Measurements from ENCODE around the gene SLC34A3.

SLC34A3 gene

DNA sequence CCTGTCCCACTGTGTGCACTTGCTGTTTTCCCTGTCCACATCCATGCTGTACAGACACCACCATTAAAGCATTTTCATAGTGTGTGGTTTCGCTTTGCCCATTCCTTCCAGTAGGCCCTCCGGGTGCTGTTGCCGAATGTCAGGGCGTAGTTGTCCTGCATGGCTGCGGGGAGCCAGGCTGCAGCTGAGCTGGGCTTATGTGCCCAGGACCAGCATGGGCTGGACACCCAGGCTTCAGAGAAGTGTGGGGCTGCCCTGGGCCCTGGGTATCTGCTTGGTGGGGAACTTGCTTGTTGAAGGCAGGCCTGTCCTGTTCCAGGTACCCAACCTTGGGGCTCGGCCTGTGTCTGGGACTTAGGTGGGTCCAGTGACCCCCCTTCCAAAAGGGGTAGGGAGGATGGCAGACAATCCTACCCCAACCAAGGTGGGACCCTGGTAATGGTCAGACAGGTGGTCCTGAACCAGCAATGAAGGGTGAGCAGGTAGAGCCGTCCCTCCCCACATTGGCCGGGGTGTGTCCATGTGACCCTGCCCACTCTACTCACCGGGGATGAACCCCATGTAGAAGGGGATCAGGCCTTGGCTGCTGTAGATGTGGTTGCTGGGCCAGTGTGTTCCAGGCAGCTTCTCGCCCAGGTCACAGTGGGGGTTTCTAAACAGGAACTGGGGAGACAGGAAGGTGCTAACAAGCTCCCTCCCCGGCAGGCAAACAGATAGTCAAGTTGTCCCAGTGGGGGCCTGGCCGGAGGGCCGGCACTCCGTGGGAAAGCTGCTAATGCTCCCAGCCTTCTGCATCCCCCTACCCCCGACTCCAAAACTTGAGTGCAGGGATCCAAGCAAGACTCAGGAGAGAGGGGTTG is 13.2 kb downstream of the SLC34A3 start:
- no peak overlapping the region for H2BK5ac ChIP-seq (ENCODE audit: low read depth, low read length, poor library complexity)
- H3K18ac ChIP-seq (ENCODE audit: low read length): no peak overlapping the region
- no peak overlapping the region for H4K12ac ChIP-seq (ENCODE audit: low read depth, low read length)
- no peak overlapping the region for H3K4me2 ChIP-seq (ENCODE audit: low read length)
- H3K14ac ChIP-seq (ENCODE audit: low read length): no peak overlapping the region
- no peak overlapping the region for H3K27ac ChIP-seq (ENCODE audit: low read depth, low read length)
- no peak overlapping the region for H4K8ac ChIP-seq (ENCODE audit: low read depth, low read length)
- H2AFZ ChIP-seq (ENCODE audit: insufficient read depth, low read length, poor library complexity): no peak overlapping the region
- no peak overlapping the region for H2BK12ac ChIP-seq (ENCODE audit: low read length)
- H3K27me3 ChIP-seq (ENCODE audit: insufficient read depth, low read length): no peaks in the 10 kb centered on the region
- peak overlapping the region; percentile 42 for H3K4me3 ChIP-seq (ENCODE audit: low read depth, low read length)
- peaks cover 12 to 19% of the 10 kb centered on the region in 2 experiments for H3K4me1 ChIP-seq (ENCODE audit: control insufficient read depth in 1 of 2, insufficient read depth in 2 of 2, low read length in 2 of 2)
- no peak overlapping the region for H3K9ac ChIP-seq (ENCODE audit: low read length)
- H3K4ac ChIP-seq (ENCODE audit: low read depth, low read length): no peak overlapping the region
- H2AK5ac ChIP-seq (ENCODE audit: low read length): no peak overlapping the region
- H3K79me2 ChIP-seq (ENCODE audit: control insufficient read depth, insufficient read depth, low read length, poor library complexity): peaks cover 14% of the 10 kb centered on the region
- H3K79me1 ChIP-seq (ENCODE audit: low read length): peaks cover 8% of the 10 kb centered on the region
- WGBS (ENCODE audit: extremely low coverage, insufficient coverage, insufficient read length): no CpG with 5 or more reads among the region's 15 CpGs
- H3K36me3 ChIP-seq (ENCODE audit: control insufficient read depth in 1 of 2, insufficient read depth in 2 of 2, low read length in 2 of 2): peaks cover 22 to 24% of the 10 kb centered on the region in 2 experiments
- H2BK120ac ChIP-seq (ENCODE audit: insufficient read depth, low read length, poor library complexity): no peak overlapping the region
- H4K91ac ChIP-seq (ENCODE audit: low read depth, low read length): no peak overlapping the region
- DNase-seq: peak; percentile 50 to 57
- no peak overlapping the region for H3K23ac ChIP-seq (ENCODE audit: low read length)
- H3K9me3 ChIP-seq (ENCODE audit: insufficient read depth, low read depth, low read length): peaks cover 3% of the 10 kb centered on the region

- WGBS (ENCODE audit: extremely low coverage, insufficient coverage, insufficient read length): no CpG with 5 or more reads among the region's 36 CpGs
- H3K79me1 ChIP-seq (ENCODE audit: low read length): peaks cover 8% of the 10 kb centered on the region
- H2AK5ac ChIP-seq (ENCODE audit: low read length): no peak overlapping the region
Measured at GRCh38 chr9:137244486-137245449, 14.1 kb downstream of the SLC34A3 start.

DNA sequence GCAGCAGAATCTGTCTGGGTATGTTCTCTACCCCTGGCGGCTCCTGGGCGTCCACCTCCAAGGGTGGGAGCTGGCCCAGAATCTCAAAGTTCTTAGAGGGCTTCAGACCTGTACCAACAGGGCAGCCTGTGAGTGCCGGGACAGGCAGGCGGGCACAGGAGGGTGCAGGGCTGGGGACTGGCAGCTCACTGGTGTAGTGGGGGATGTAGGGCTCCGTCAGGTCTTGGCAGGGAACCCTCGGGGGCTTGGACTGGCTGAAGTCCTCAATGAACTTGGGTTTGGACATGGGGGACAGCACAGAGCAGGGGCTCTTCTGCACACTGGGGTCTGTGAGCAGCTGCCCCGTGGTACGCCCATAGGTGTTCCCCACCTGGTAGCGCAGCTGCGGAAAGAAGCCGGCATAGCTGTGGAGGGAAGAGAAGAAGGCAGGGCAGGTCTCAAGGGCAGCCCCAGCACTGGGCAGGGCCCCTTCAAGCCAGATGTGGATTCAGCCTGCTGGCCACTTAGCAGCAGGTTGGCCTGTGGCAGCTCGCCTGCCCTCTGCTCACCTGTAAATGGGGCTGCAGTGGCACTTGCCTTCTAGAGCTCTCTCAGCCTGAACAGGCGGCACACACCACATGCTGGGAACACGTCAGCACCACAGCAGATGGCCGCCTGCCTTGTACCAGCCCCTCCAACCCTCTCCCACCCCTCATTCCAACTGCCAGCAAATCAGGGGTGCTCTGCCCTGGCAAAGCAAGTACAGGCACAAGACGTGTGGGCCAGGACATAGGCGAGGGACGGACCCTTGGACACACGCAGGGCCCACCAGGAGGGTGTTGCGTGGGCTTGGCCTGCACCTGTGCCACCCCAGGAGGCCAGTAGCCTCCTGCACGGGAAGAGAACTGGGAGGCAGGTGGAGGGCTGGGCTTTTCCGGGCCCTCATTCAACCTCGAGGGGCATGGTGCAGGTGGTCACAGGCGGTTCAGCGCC is 15.0 kb downstream of the SLC34A3 start:
- Histone ChIP-seq H2BK12ac (ENCODE audit: low read length) (no peak overlapping the region), H3K4me3 (ENCODE audit: low read depth, low read length) (no peak overlapping the region), H3K9ac (ENCODE audit: low read length) (no peak overlapping the region), H3K4me2 (ENCODE audit: low read length) (no peak overlapping the region), H3K27ac (ENCODE audit: low read depth, low read length) (no peak overlapping the region), H2BK120ac (ENCODE audit: insufficient read depth, low read length, poor library complexity) (no peak overlapping the region), H3K36me3 (ENCODE audit: control insufficient read depth in 1 of 2, insufficient read depth in 2 of 2, low read length in 2 of 2) (peaks cover 22 to 24% of the 10 kb centered on the region in 2 experiments), H4K12ac (ENCODE audit: low read depth, low read length) (no peak overlapping the region), H3K27me3 (ENCODE audit: insufficient read depth, low read length) (no peaks in the 10 kb centered on the region), H2AFZ (ENCODE audit: insufficient read depth, low read length, poor library complexity) (no peak overlapping the region), H3K14ac (ENCODE audit: low read length) (no peak overlapping the region), H3K9me3 (ENCODE audit: insufficient read depth, low read depth, low read length) (peaks cover 4% of the 10 kb centered on the region), H4K91ac (ENCODE audit: low read depth, low read length) (no peak overlapping the region), H2AK5ac (ENCODE audit: low read length) (no peak overlapping the region), H2BK5ac (ENCODE audit: low read depth, low read length, poor library complexity) (no peak overlapping the region), H3K4ac (ENCODE audit: low read depth, low read length) (no peak overlapping the region), H3K23ac (ENCODE audit: low read length) (no peak overlapping the region), H3K79me2 (ENCODE audit: control insufficient read depth, insufficient read depth, low read length, poor library complexity) (peaks cover 9% of the 10 kb centered on the region), H3K79me1 (ENCODE audit: low read length) (peaks cover 2% of the 10 kb centered on the region), H3K4me1 (ENCODE audit: control insufficient read depth in 1 of 2, insufficient read depth in 2 of 2, low read length in 2 of 2) (peaks cover 12 to 19% of the 10 kb centered on the region in 2 experiments), H4K8ac (ENCODE audit: low read depth, low read length) (no peak overlapping the region), H3K18ac (ENCODE audit: low read length) (no peak overlapping the region)
- WGBS (ENCODE audit: extremely low coverage, insufficient coverage, insufficient read length): no CpG with 5 or more reads among the region's 25 CpGs
- DNase-seq: no peak

More at GRCh38 chr9:137244486-137245449, 14.1 kb downstream of the SLC34A3 start:
- Histone ChIP-seq H3K9ac (ENCODE audit: low read length) (no peak overlapping the region), H4K8ac (ENCODE audit: low read depth, low read length) (no peak overlapping the region), H2BK120ac (ENCODE audit: insufficient read depth, low read length, poor library complexity) (no peak overlapping the region), H3K4me3 (ENCODE audit: low read depth, low read length) (no peak overlapping the region), H3K9me3 (ENCODE audit: insufficient read depth, low read depth, low read length) (peaks cover 3% of the 10 kb centered on the region), H2BK5ac (ENCODE audit: low read depth, low read length, poor library complexity) (no peak overlapping the region), H3K4me1 (ENCODE audit: control insufficient read depth in 1 of 2, insufficient read depth in 2 of 2, low read length in 2 of 2) (peaks cover 12 to 19% of the 10 kb centered on the region in 2 experiments), H3K36me3 (ENCODE audit: control insufficient read depth in 1 of 2, insufficient read depth in 2 of 2, low read length in 2 of 2) (peaks cover 22 to 24% of the 10 kb centered on the region in 2 experiments), H3K18ac (ENCODE audit: low read length) (no peak overlapping the region), H3K27ac (ENCODE audit: low read depth, low read length) (no peak overlapping the region), H3K23ac (ENCODE audit: low read length) (no peak overlapping the region), H2AFZ (ENCODE audit: insufficient read depth, low read length, poor library complexity) (no peak overlapping the region), H3K79me2 (ENCODE audit: control insufficient read depth, insufficient read depth, low read length, poor library complexity) (peaks cover 14% of the 10 kb centered on the region), H2BK12ac (ENCODE audit: low read length) (no peak overlapping the region), H3K4me2 (ENCODE audit: low read length) (no peak overlapping the region), H4K12ac (ENCODE audit: low read depth, low read length) (no peak overlapping the region), H3K4ac (ENCODE audit: low read depth, low read length) (no peak overlapping the region), H3K27me3 (ENCODE audit: insufficient read depth, low read length) (no peaks in the 10 kb centered on the region), H4K91ac (ENCODE audit: low read depth, low read length) (no peak overlapping the region), H3K14ac (ENCODE audit: low read length) (no peak overlapping the region)
- peak; percentile 55 to 69 for DNase-seq

All from trophoblast cell (in vitro differentiated cells and primary cell).